NCI-H2196 treated with DMSO at 0.1 percent for 48 hours (cell line): Measurements from ENCODE around the gene PRAC1.
"Not testable (repeated sequence)": the region's sequence is repeated elsewhere in the genome, so short reads cannot be mapped to it uniquely, and the experiment has no call there.

Experiments
- DNase-seq: peaks from one replicate; lab custom pipeline; 2025; ENCODE audit not compliant: unreplicated experiment; lab: John Stamatoyannopoulos, UW

PRAC1 gene

DNA sequence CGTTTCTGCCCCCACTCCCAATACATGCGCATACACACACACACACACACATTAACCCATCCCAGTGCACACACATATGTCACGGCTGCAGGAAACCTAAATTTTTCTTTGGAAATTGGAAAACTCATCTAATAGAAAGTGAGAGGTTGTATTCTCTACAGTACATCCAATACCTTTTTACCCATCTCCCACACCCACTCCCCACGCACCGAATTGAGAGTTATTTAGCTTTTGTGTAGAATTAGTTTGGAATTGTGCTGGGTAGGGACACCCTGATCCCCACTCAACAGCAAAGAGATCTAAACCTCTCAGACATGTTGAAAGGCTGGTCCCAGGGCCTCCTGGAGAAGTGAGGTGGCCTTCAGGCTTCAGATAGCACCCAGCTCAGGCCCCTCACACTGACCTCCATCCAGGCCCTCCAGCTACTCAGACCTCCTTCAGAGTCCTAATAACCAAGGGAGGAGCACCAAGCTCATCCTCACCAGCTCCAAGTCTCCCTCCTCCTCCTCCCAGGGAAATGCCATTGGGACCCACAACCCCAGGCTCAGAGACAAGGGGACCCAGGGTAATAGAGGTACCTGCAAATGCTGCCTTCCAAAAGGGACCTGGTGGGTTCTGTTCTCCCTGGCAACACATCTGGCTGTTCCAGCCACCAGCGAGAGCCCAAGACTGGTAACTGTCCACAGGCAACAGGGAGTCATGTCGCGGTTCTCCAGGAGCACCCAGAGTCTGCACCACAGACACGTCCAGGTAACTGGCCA is 5.3 kb upstream of the PRAC1 start:
- DNase-seq = no peak

DNA sequence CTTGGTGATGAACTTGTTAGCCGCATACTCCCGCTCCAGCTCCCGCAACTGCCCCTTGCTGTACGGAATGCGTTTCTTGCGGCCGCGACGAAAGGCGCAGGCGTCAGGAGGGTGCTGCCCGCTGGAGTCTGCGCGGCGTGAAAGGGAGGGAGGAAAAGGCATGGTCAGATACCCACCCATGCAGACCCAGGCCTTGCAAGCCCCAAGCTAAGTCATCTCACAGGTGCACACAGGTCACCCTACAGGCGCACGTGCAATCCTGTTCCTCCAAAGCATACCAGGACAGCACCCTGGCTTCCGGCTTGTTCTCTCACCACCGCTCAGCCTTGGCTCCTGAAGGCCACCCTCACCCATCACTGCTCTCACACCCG is 4.6 kb upstream of the PRAC1 start:
- DNase-seq = no peak

DNA sequence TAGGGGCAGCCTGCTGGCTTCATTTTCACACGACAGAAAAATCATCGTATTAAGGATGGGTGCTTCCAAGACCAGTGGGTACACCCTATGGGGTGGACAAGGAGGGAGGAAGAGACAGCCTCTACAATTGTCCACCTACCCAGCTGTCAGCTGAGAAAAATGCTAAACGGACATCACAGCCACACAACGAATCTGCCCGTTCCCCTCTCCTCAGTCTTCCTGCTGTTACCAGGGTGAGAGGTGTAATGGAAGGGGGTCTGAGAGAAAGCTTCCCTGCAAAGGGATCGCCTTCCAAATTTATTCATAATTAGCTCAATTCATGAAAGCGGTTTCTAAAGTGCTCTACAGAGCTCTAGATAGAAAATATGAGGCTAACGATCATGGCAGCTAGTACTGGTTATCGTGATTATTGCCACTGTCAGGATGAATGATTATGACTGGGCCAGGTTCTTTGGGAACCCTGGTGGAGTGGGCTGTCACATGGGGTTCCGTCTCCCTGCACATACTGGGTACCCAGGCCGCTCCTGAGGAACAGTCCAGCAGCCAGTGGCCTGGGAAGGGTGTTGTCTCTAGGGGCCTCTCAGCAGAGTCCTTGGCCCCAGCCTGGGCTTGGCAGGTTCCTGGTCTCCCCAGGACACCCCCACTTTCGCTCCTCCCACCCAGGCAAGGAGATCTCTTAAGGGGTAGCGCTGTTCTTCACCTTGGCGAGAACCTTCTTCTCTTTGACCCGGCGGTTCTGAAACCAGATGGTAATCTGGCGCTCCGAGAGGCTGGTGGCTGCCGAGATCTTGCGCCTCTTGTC is 4.0 kb upstream of the PRAC1 start:
- no peak for DNase-seq

DNA sequence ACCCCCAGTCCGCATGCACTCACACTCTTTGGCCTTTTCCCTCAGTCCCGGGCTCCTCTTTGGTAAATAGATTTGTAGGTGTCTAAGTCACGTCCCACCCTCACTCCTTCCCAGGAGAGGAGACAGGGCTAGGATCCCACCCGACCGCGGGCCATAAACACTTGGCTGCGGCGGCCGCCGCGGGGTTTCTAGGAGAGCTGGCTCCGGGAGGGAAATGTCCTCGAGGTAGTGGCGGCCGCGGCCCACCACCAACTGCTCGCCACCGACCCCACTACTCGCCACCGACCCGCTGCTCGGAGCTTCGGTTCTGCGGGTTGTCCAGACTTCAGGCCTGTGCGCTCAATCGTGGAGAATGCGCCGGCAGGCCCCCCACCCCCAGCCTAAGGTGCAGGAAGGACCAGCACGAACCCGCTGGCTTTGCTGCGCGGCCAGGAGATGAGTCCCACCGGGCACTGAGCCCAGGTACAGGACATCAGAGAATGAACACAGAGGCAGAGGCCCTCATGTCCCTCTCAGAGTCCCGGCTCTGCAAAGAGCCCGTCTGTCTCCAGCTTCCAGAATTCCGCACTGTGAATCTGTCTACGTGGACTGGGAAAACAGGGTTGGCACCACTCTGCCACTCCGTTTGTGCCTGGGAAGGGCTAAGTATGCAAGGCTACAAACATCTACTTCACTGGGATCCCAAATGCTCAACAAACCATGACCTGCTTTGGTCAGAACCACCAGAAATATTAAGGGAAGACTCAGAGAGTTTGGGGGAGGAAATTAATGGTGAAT is 3.2 kb upstream of the PRAC1 start:
- no peak for DNase-seq

DNA sequence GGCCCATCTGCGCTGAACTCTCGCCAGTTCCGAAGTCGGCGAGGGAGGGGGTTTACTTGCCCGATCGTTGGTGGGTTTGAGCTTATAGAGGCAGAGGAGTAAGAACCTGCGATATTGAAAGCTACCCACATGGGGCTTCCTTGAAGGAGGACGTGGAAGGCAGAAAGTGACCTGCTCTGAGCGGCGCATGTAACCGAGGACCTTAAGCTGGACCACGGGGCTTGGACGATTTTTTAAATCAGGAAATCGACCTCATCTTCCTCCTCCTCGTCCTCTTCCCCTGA is 2.6 kb upstream of the PRAC1 start:
- DNase-seq = no peak

DNA sequence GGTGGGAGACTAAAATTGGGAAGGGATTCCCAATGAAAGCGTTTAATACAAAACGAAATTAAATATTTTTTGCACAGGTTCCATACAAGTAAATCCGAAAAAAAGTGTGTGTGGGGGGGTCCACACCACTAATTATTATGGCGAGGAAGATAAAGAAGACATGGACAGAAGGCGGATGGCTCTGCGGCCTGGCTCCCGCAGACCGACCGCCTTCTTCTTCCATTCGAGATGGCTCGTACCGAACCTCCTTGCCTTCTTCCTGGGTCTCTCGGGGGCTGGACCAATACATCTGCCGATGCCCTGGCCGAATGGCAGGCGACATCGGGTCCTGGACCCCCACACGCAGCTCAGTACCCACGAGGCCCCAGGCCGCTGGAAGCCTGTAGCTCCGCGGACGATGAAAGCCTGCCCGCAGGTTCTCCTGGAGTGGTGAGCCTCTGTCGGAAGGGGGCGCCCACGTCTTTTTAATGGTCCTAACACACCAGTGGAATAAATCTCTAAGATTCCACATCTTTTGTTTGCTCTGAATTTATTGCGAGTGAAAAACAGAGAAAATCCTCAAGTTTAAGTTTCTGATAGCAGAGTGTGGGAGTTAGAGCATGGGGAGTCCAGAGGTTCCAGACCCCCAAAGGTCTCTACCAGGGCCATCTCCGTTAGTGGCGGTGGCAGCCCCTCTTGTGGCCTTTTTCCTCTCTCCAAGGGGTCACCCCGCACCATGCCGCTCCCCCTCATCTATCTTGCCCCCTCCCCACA is 2.1 kb upstream of the PRAC1 start:
- DNase-seq = no peak

DNA sequence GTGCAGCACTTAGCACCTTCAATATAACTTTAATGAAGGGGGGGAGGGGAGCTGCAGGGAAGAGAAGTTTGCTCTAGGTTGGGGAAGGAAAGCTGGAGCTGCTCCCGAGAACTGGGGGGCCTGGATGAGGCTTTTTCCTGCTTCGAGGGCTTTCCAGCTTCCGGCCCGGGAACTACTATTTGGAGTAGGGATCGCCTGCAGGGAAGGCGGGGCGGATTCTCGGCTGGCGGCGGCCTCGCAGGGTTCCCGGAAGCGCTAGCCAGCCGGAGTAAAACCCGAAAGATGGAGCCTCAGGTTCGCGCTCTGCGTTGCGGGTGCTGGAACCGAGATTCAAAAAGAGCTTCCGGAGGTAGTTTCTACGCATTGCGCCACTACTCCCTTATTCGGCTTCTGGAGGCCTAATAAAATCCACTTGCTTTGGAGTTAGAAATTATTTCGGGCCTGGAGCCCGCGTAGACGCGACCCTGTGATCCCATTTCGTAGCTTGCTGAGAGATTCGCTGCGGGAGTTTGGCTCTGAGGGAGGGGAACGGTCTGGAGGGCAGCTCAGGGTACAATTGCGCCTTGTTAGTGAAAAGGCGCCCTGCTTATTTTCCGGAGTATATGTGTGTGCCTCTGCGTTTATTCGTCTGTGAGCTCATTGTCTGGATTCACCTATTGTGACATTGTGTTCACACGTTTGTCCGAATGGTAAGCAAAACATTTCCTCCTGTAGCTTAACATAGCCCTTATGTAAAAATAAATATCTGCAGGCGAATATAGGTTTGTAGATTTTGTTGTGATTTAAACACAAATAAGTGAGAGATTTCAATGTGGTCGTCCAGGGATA is 1.3 kb upstream of the PRAC1 start:
- DNase-seq = no peak

DNA sequence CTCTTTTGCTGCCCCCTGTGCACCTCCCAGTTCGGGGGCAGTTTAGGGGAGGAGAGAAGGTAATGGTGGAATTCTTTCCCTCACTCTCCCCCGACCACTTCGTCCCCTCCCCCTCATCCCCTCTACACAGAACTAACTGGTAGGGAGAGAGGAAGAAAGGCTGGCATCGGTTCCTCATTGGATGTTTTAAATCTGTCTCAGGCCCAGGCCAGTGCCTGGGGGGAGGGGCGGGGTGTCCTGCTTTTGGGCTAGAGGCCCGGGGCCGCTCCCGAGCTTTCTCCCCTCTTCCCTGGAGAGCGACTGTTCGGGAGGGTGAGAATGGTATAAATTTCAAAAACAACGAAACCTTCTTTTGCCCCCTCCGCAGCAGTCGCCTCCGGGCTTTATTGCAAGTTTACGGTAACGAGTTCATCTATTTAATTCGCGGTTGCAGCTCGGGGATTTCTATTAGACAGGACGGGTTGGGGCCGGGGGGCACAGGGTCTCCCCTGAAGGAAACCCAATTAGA is 651 bp upstream of the PRAC1 start, which contains the start of gene PRAC2:
PRAC2 (plus strand) TSS at position 271 of the 508 bp plus-strand sequence. CDS start 1,226 bp downstream, outside the sequence.
- DNase-seq = no peak

DNA sequence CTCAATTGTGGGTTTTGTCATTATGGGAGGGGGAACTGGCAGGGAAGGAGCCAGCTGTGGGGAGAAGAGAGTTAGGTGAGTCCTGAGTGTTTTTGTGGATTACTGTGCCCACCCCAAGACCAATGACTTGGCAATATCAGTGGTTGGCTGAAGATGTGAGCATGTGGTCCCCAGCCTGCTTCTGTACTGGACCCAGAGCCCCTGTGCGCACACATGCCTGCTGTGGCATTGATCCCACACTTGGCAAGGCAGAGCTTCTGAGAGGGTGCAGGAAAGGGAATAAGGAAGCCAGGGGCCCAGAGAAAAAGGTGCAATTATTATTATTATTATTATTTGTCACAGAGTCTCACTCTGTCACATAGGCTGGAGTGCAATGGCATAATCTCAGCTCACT is 1.3 kb downstream of the PRAC1 start:
- DNase-seq = no peak

DNA sequence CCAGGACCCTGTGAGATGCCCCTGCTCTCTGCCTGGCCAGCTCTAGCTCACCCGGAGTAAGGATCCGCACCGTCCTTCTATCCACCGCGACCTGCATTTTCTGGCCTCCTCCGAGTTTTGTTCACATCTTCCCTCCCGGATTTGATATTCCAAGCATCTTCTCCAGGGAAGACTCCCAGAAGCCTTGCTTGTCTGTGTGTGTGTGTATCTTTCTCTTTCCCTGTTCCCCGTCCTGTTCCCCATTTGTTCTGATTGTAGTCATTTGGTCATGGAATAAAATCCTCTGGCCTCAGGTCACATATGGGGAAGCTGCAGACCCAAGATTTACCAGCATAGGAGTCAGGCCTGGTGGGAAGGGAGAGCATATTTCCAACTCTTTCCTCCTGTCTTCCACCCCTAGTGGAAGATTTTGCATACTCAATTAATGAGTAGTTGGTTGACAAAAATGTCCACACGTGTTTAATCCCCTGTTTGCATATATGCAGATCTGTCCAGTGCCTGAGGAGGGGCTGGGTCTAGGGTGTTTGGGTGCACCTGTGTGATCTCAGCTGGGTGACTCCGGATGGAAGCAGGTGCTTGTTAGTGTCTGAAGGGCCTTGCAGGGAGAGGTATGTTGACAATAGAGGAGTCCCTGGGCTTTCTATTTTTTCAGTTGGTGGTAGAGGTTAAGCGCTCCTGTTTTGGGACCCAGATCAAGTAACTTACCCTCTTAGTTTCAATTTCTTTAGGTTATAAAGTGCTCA is 1.9 kb downstream of the PRAC1 start:
- no peak for DNase-seq

DNA sequence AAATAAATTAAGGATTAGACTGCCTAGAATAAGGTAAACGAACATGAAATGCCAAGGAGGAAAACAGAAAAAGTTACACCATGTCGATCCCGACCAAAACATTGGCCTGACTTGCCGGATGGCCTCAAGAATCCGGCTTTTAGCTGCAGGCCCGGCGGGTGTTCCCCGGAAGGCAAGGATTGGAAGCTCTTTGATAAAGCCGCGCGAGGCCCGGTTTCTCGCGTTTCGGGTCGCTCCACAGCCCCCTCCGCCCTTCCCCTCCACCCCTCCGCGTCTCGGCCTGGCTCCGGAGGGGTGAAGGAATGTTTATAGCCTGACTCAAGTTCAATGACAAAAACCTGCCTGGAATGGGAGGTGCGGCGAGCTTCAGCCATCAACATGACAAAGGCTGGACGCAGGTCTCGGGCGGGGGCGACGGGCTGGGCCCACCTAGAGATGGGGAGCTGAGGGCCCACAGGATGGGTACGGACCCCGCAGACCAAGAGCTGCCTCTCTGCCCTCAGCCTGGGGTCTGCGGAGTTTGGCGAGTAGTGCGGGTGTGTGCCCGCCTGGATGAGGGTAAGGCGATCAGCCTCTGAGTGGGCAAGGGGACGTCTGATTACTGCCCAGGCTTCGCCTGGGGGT is 2.6 kb downstream of the PRAC1 start:
- no peak for DNase-seq

DNA sequence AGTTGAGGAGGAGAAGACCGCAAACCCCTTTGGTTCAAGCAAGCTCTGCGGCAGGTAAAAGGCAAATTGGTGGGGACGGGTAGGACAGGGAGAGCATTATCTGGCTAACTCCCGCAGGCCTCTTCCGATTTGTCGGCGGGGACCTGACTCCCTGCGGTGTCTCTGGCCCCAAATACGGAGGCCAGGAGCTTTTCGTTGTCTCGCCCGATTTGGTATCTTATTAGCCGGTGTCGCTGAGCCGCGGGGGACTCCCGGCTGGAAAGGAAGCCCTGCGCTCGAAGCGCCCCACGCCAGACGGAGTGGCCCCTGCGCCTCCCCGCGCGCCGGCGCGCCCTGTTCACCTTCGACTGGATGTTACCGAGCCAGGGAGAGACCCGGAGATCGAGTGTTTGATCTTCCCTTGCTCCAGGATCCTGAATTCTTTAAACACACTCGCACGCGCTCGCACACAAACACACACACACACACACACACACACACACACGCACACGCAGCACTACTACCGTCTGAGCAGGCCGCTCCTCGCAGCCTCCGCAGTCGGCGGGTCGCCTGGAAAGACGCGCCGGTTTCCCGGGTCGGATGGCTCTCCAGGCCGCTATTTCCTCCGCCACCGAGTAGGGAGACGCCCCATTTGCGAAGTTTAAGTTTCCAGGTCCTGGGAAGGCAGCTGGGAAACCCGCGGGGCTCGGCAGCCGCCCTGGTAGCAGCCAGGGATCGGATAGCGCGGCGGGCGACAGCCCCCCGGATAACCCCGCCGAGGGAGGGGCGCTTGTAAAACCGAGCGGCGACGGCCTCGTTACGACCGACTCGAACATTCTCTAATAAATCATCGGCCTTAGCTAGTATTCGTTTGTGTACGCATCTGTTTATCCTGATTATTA is 3.3 kb downstream of the PRAC1 start:
- DNase-seq = no peak

DNA sequence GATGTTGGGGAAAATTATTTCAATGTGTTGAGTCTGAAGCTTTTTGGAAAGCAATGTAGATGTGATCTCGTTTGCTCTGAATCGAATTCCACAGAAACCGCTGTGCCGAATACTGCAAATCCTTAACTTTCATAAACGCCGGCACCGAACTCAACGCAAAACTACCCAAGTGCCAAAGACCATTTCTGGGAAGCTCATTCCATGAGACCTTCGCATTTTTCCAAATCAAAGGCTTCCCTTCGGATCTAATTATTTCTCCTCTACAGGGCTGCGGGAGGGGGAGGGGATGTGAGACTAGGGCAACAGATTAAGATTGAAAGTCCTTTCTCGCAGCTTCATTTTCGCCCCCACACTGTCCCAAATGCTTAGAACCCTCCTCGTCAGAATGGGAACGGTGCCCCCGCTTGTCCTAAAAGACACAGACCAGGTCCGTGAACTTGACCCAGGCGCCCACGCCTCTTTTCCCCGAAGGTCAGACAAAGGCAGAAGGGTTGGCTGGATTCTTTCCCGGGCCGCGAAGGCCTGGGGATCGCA is 4.0 kb downstream of the PRAC1 start:
- no peak for DNase-seq

DNA sequence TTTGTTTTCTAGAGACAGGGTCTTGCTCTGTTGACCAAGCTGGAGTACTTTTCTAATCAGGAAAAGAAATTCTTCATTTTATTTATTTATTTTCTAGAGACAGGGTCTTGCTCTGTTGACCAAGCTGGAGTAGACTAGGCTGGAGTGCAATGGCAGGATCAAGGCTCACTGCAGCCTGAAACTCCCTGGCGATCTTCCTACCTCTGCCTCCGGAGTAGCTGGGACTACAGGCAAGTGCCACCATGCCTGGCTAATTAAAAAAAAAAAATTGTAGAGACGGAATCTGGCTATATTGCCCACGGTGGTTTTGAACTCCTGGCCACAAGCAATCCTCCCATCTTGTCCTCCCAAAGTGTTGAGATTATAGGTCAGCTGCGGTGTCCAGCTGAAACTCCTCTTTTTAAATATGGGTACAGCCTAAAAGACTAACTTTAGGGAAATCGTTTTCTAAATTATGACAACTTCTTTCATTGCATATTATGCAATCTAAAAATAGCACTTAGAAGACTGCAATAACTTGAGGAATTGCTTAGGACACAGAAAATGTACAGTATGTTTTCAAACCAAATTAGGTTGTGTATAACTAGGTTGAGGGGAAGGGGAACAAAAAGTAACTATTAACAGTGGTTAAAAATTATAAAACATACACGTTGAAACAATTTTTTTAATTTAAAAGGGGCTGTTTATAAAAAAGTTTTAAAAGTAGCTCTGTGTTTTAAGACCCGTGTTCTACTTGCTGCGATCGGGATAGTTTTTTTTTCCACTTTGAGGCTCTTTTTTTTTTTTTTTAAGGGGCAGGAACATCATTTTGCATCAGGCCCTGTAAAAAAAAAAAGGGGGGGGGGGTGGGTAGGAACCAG is 4.7 kb downstream of the PRAC1 start:
- DNase-seq = no peak

DNA sequence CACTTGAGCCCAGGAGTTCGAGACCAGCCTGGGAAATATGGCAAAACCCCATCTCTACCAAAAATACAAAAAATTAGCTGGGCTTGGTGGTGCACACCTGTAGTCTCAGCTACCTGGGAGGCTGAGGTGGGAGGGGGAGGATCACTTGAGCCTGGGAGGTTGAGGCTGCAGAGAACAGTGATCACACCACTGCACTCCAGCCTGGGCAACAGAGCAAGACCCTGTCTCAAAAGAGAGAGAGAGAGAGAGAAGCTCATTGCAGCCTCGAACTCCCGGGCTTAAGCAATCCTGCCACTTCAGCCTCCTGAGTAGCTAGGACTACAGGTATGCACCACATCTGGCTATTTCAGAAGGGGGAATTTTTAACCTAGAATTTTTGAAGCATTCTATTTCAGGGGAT is 5.8 kb downstream of the PRAC1 start:
- DNase-seq = not testable (repeated sequence)

DNA sequence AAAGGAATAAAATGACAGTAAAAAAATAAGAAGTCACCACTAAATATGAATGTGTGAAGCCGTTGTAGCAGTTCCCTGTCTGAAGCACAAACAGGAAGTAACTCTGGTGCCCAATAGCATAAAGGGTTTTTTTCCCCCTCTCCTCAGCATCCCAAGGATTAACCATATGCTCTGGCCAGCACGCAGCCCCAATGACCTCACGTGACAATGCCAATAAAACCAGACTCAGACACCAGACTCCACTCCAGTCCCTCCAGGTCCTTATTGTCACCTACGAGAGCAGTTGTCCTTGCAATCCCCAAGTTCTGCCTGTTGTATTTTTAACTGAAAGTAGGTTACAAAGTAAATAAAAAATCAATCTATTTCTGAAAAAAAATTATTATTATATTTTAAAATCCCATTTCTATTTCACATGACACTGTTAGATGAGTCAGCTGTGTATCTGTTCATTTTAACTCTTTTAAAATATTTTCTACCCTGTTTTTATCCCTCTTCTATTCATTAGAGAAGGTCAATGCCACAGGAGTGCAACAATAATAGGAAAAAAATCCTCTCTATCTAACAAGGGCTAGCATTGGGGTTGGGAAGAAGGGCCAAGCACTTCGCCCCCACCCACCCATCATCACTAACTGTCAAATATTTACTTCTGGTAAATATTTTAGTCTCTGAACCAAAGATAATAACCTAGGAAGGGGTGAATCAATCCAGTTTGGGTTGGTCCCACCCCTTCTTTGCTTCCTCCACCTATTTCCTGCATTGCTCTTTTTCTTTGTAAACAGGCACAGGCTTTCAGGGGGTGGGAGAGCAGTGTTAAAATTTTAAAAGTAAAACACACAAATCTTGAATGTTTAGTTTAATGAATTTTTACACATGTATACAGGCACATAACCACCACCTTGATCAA is 6.6 kb downstream of the PRAC1 start:
- DNase-seq = no peak
